ENCODE data around the gene POU6F2. TPM values are rescaled to one million over a fixed set of nuclear protein-coding genes. Genes with fewer than 3 reads are reported as not detected.

Gene POU6F2
- total RNA-seq, 1 experiment from 2014 or later: not detected

- H3K9me3 ChIP-seq (ENCODE audit: low read length): no peaks in the 10 kb centered on the region
- no TSS peak for BruUV-seq (replicated peaks)
- H3K4me2 ChIP-seq (ENCODE audit: low read length): no peak overlapping the region
- H3K27me3 ChIP-seq (ENCODE audit: low read length): peaks cover 26% of the 10 kb centered on the region; the same call in 1 of the 2 replicates
- H3K36me3 ChIP-seq (ENCODE audit: low read depth, low read length): no peaks in the 10 kb centered on the region
- no peak for ATAC-seq
- intact Hi-C loops (cut with micrococcal nuclease): no loop called here
- ChIA-PET CTCF (no interaction called here), POLR2A (ENCODE audit: unreplicated experiment) (no interaction called here)
- H3K4me1 ChIP-seq (ENCODE audit: insufficient read depth, low read length): no peaks in the 10 kb centered on the region
- H3K9ac ChIP-seq (ENCODE audit: low read length): no peak overlapping the region
- no peak for DNase-seq
- no peaks in the 10 kb centered on the region for H3K79me2 ChIP-seq (ENCODE audit: low read length)
- H3K27ac ChIP-seq (ENCODE audit: low read length): no peak overlapping the region
- H2AFZ ChIP-seq (ENCODE audit: low read length): no peak overlapping the region
- TF ChIP-seq EZH2phosphoT487 (IDR thresholded peaks at IDR 0.05; ENCODE audit: borderline replicate concordance, low read length) (no peak), CTCF (conservative IDR thresholded peaks at IDR 0.05; ENCODE audit: low read depth, low read length) (no peak), EZH2 (IDR thresholded peaks at IDR 0.05; ENCODE audit: low read length, unreplicated experiment) (no peak)
- H3K9me2 ChIP-seq (replicated peaks; ENCODE audit: low read length): no peaks in the 10 kb centered on the region
- H4K20me1 ChIP-seq (ENCODE audit: low read length): no peaks in the 10 kb centered on the region
- H3K4me3 ChIP-seq (ENCODE audit: low read length): no peak overlapping the region
- no peaks in the 10 kb centered on the region for H3F3A ChIP-seq (ENCODE audit: low read length, unreplicated experiment)
Measured at GRCh38 chr7:39210362-39210761, 232.7 kb downstream of the POU6F2 start.

GRCh38 chr7:39211581-39211980, 233.9 kb downstream of the POU6F2 start:
- Histone ChIP-seq H4K20me1 (ENCODE audit: low read length) (no peaks in the 10 kb centered on the region), H3K9me2 (replicated peaks; ENCODE audit: low read length) (no peaks in the 10 kb centered on the region), H3K79me2 (ENCODE audit: low read length) (no peaks in the 10 kb centered on the region), H3K4me3 (ENCODE audit: low read length) (no peak overlapping the region), H3K27ac (ENCODE audit: low read length) (no peak overlapping the region), H3K36me3 (ENCODE audit: low read depth, low read length) (no peaks in the 10 kb centered on the region), H3K4me2 (ENCODE audit: low read length) (no peak overlapping the region), H3K4me1 (ENCODE audit: insufficient read depth, low read length) (no peaks in the 10 kb centered on the region), H3K9ac (ENCODE audit: low read length) (no peak overlapping the region), H2AFZ (ENCODE audit: low read length) (no peak overlapping the region), H3K27me3 (ENCODE audit: low read length) (peaks cover 26% of the 10 kb centered on the region; the same call in 1 of the 2 replicates), H3F3A (ENCODE audit: low read length, unreplicated experiment) (no peaks in the 10 kb centered on the region), H3K9me3 (ENCODE audit: low read length) (no peaks in the 10 kb centered on the region)
- CTCF ChIA-PET: no interaction called here
- BruUV-seq (replicated peaks): no TSS peak
- POLR2A ChIA-PET (ENCODE audit: unreplicated experiment): no interaction called here
- ATAC-seq (no peak), DNase-seq (no peak)
- no peak for TF ChIP-seq CTCF (conservative IDR thresholded peaks at IDR 0.05; ENCODE audit: low read depth, low read length)
- no peak for TF ChIP-seq EZH2phosphoT487 (IDR thresholded peaks at IDR 0.05; ENCODE audit: borderline replicate concordance, low read length)
- TF ChIP-seq EZH2 (IDR thresholded peaks at IDR 0.05; ENCODE audit: low read length, unreplicated experiment): no peak
- intact Hi-C loops (cut with micrococcal nuclease): no loop called here

- DNase-seq: no peak
- intact Hi-C loops (cut with micrococcal nuclease): no loop called here
- TF ChIP-seq CTCF (conservative IDR thresholded peaks at IDR 0.05; ENCODE audit: low read depth, low read length): no peak
- TF ChIP-seq EZH2phosphoT487 (IDR thresholded peaks at IDR 0.05; ENCODE audit: borderline replicate concordance, low read length): no peak
- no peak for TF ChIP-seq EZH2 (IDR thresholded peaks at IDR 0.05; ENCODE audit: low read length, unreplicated experiment)
- ChIA-PET CTCF (no interaction called here), POLR2A (ENCODE audit: unreplicated experiment) (no interaction called here)
- H3K4me3 ChIP-seq (ENCODE audit: low read length): no peak overlapping the region
- no peaks in the 10 kb centered on the region for H3K4me1 ChIP-seq (ENCODE audit: insufficient read depth, low read length)
- H3K9me3 ChIP-seq (ENCODE audit: low read length): no peaks in the 10 kb centered on the region
- H3K79me2 ChIP-seq (ENCODE audit: low read length): no peaks in the 10 kb centered on the region
- H3K27ac ChIP-seq (ENCODE audit: low read length): no peak overlapping the region
- no peak overlapping the region for H2AFZ ChIP-seq (ENCODE audit: low read length)
- no peaks in the 10 kb centered on the region for H3K9me2 ChIP-seq (replicated peaks; ENCODE audit: low read length)
- H3K36me3 ChIP-seq (ENCODE audit: low read depth, low read length): no peaks in the 10 kb centered on the region
- no peak overlapping the region for H3K9ac ChIP-seq (ENCODE audit: low read length)
- no TSS peak for BruUV-seq (replicated peaks)
- peaks cover 29% of the 10 kb centered on the region for H3K27me3 ChIP-seq (ENCODE audit: low read length)
- H3F3A ChIP-seq (ENCODE audit: low read length, unreplicated experiment): no peaks in the 10 kb centered on the region
- no peaks in the 10 kb centered on the region for H4K20me1 ChIP-seq (ENCODE audit: low read length)
- no peak overlapping the region for H3K4me2 ChIP-seq (ENCODE audit: low read length)
- ATAC-seq: no peak
Measured at GRCh38 chr7:39212876-39213275, 235.2 kb downstream of the POU6F2 start.

Data from PC-3 (cell line).